Iris pigment epithelial cell (primary cell): Measurements from ENCODE around the gene ILK.

Experiments
- DNase-seq: peaks from one replicate; pipeline ENCODE4 v3.0.0-alpha.2; 2011; ENCODE audit warnings: low read depth

Gene ILK

GRCh38 chr11:6574816-6575715 is 28.5 kb upstream of the ILK start:
- DNase-seq = no peak

- DNase-seq = peak; percentile 62
These were observed 26.9 kb upstream of the ILK start for GRCh38 chr11:6576471-6577373.

GRCh38 chr11:6578134-6578533 is 25.4 kb upstream of the ILK start:
- no peak for DNase-seq

GRCh38 chr11:6579681-6580080 is 23.9 kb upstream of the ILK start:
- no peak for DNase-seq

GRCh38 chr11:6583584-6583983 is 20.0 kb upstream of the ILK start:
- DNase-seq = no peak

- DNase-seq = no peak
These were observed 19.0 kb upstream of the ILK start for GRCh38 chr11:6584528-6584927.

- DNase-seq = no peak
These were observed 16.9 kb upstream of the ILK start for GRCh38 chr11:6586434-6587359.

GRCh38 chr11:6587360-6587953 is 16.1 kb upstream of the ILK start:
- DNase-seq = no peak

GRCh38 chr11:6588018-6588417 is 15.6 kb upstream of the ILK start:
- DNase-seq = no peak

- DNase-seq = no peak
These were observed 9.3 kb upstream of the ILK start for GRCh38 chr11:6594142-6594768.

- no peak for DNase-seq
These were observed 7.2 kb upstream of the ILK start for GRCh38 chr11:6596239-6596877.

GRCh38 chr11:6598555-6598954 is 5.0 kb upstream of the ILK start:
- no peak for DNase-seq

- no peak for DNase-seq
These were observed 4.1 kb upstream of the ILK start for GRCh38 chr11:6599449-6599848.

GRCh38 chr11:6599881-6600390 is 3.6 kb upstream of the ILK start:
- no peak for DNase-seq

GRCh38 chr11:6601041-6601461 is 2.5 kb upstream of the ILK start:
- DNase-seq = no peak

- DNase-seq = no peak
These were observed 1.3 kb upstream of the ILK start for GRCh38 chr11:6602096-6602940.

GRCh38 chr11:6604081-6604626 is 580 bp downstream of the ILK start:
- peak; percentile 76 for DNase-seq

GRCh38 chr11:6604790-6605189 is 1.2 kb downstream of the ILK start:
- DNase-seq = no peak
